Ishikawa (cell line): ENCODE measurements around the gene KRT17.
"Not testable (repeated sequence)": the region's sequence is repeated elsewhere in the genome, so short reads cannot be mapped to it uniquely, and the experiment has no call there.

Experiments used
- CEBPB ChIP-seq: IDR thresholded peaks from 2 replicates; pipeline ENCODE4 v1.6.1; 2012
- CREB1 ChIP-seq: IDR thresholded peaks from 2 replicates; pipeline ENCODE4 v1.6.1; 2012; ENCODE audit warnings: low read depth
- EGR1 ChIP-seq: IDR thresholded peaks from 2 replicates; pipeline ENCODE4 v1.6.1; 2012
- EP300 ChIP-seq: IDR thresholded peaks from 2 replicates; pipeline ENCODE4 v1.6.1; 2012; ENCODE audit warnings: borderline replicate concordance
- FOXM1 ChIP-seq: IDR thresholded peaks from 2 replicates; pipeline ENCODE4 v1.6.1; 2012; ENCODE audit warnings: low read depth, borderline replicate concordance
- MAX ChIP-seq: IDR thresholded peaks from 2 replicates; pipeline ENCODE4 v1.6.1; 2012
- NFIC ChIP-seq: IDR thresholded peaks from 2 replicates; pipeline ENCODE4 v1.6.1; 2012
- RAD21 ChIP-seq: IDR thresholded peaks from 2 replicates; pipeline ENCODE4 v1.6.1; 2012; ENCODE audit warnings: low read depth
- REST ChIP-seq: IDR thresholded peaks from 2 replicates; pipeline ENCODE4 v1.6.1; 2012; ENCODE audit warnings: low read depth, mild to moderate bottlenecking
- TAF1 ChIP-seq: IDR thresholded peaks from 2 replicates; pipeline ENCODE4 v1.6.1; 2012; ENCODE audit warnings: low read depth, mild to moderate bottlenecking
- TCF12 ChIP-seq: IDR thresholded peaks from 2 replicates; pipeline ENCODE4 v1.6.1; 2012; ENCODE audit warnings: low read depth
- TEAD4 ChIP-seq: IDR thresholded peaks from 2 replicates; pipeline ENCODE4 v1.6.1; 2012
- YY1 ChIP-seq: IDR thresholded peaks from 2 replicates; pipeline ENCODE4 v1.6.1; 2012; ENCODE audit warnings: low read depth
- ZBTB7A ChIP-seq: IDR thresholded peaks from 2 replicates; pipeline ENCODE4 v1.6.1; 2012; ENCODE audit warnings: low read depth
- TF ChIP-seq, protein P1 (sequence below): IDR thresholded peaks from 2 replicates; pipeline ENCODE4 v1.6.1; 2012

The KRT17 gene

DNA sequence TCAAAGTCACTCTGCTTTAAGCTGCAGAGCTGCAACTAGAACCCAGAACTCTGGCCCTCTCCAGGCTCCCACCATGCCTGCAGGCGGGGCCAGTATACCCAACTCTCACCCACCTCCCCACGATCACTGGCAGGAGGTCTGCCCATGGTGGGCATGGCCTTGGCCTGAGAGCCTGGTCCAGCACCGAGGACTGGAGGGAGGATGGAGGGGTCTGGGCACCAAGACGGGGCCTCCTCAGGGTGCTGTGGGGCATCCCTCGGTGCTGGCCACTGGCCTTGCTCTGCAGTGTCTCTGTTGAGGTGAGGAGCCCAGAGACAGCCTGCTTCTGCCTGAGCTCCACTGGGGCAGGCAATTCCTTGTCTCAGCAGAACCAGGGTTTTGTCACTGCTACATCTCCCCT lies 10.3 kb downstream of the KRT17 start:
- TF ChIP-seq, protein P1, sequence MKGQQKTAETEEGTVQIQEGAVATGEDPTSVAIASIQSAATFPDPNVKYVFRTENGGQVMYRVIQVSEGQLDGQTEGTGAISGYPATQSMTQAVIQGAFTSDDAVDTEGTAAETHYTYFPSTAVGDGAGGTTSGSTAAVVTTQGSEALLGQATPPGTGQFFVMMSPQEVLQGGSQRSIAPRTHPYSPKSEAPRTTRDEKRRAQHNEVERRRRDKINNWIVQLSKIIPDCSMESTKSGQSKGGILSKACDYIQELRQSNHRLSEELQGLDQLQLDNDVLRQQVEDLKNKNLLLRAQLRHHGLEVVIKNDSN, result no peak
- no peak for TF ChIP-seq RAD21
- no peak for TF ChIP-seq ZBTB7A
- no peak for TF ChIP-seq MAX
- no peak for TF ChIP-seq CREB1
- TF ChIP-seq EGR1, result no peak
- no peak for TF ChIP-seq TCF12
- TF ChIP-seq NFIC, result no peak
- TF ChIP-seq YY1, result no peak
- TF ChIP-seq TEAD4, result no peak
- TF ChIP-seq REST, result no peak
- no peak for TF ChIP-seq FOXM1
- TF ChIP-seq TAF1, result no peak
- no peak for TF ChIP-seq CEBPB
- TF ChIP-seq EP300, result no peak

DNA sequence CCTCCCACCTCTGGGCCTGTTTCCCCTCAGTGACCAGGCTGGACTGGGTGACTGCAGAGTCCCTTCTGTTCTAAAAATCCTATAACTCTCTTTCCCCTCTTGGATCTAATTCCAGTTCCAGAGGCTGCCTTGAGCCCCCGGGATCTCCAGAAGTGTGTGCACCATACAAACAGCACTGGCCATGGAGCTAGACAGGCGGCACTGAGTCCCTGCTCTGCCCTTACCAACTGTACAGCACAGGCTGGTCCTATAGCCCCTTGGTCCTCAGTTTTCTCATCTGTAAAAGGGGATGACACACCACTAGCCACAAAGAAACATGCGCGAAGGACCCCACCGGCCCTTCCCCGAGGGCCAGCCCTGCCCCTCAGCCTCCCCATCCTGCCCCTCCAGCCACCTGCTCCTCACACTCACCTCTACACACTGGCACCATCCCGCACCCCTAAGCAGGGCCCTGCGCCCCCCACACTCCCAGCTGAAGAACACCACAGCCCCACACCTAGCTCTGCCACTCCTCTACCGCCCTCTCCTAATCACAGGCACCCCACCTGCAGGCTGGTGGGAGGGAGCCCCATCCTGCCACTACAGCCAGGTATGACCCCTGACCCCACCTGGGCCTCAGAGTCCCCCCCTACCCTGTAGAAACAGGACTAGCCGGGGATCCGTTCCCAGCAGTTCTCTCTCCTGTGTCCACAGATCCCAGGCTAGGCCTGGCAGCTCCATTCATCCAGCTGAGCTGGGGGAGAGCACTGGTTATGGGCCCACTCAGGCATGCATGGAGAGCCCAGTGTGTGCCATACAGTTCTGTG lies 10.9 kb downstream of the KRT17 start:
- TF ChIP-seq ZBTB7A (no peak), CEBPB (no peak), TCF12 (no peak)

- not testable (repeated sequence) for TF ChIP-seq ZBTB7A, REST, RAD21
Measured at GRCh38 chr17:41612376-41613160, 11.8 kb downstream of the KRT17 start, which contains the start of gene KRT16. Gene KRT16 (minus strand): TSS chr17:41612767. CDS start chr17:41612688, 79 bp downstream.

DNA sequence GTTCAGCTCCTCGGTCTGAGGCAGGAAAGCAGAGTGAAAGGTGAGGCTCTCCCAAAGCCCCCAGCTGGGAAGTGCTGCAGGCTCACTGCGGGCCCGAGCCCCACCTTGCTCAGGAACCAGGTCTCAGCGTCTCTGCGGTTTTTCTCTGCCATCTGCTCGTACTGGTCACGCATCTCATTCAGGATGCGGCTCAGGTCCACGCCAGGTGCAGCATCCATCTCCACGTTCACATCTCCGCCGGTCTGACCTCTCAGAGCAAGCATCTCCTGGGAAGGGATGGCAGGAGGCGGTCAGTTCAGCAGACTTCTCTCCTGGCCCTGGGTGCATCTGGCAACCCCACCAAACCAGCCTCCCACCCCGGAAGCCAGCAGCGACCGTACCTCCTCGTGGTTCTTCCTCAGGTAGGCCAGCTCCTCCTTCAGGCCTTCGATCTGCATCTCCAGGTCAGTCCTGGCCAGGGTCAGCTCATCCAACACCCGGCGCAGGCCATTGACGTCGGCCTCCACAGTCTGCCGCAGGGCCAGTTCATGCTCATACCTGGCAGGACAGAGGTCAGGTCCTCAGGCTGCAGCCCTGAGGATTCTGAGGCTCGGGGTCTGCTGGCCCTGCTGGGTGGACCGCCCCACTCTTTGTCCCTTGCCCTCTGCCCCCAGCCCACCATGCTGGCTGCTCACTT lies 13.3 kb downstream of the KRT17 start:
- no peak for TF ChIP-seq ZBTB7A
- TF ChIP-seq TCF12, result no peak
- no peak for TF ChIP-seq NFIC
- TF ChIP-seq REST, result no peak
- TF ChIP-seq FOXM1, result no peak
- TF ChIP-seq YY1, result no peak
- TF ChIP-seq MAX, result no peak
- no peak for TF ChIP-seq RAD21
- no peak for TF ChIP-seq TAF1
- TF ChIP-seq EGR1, result no peak
- no peak for TF ChIP-seq CREB1
